NCI-H2171 (cell line): ENCODE data around the gene ZNF813.
"Not testable (repeated sequence)": the region's sequence is repeated elsewhere in the genome, so short reads cannot be mapped to it uniquely, and the experiment has no call there.

Source experiments
- DNase-seq: peaks from one replicate; lab custom pipeline; 2025; lab: John Stamatoyannopoulos, UW

ZNF813 gene

GRCh38 chr19:53483751-53484150 is 16.2 kb downstream of the ZNF813 start:
- not testable (repeated sequence) for DNase-seq

GRCh38 chr19:53485046-53486004 is 17.8 kb downstream of the ZNF813 start:
- no peak for DNase-seq

GRCh38 chr19:53492153-53492552 is 24.6 kb downstream of the ZNF813 start:
- DNase-seq = no peak

- not testable (repeated sequence) for DNase-seq
Observed at GRCh38 chr19:53497311-53498023, 29.9 kb downstream of the ZNF813 start.

- not testable (repeated sequence) for DNase-seq
Observed at GRCh38 chr19:53498024-53498395, 30.5 kb downstream of the ZNF813 start.

GRCh38 chr19:53503151-53503550 is 35.6 kb downstream of the ZNF813 start:
- not testable (repeated sequence) for DNase-seq

- DNase-seq = not testable (repeated sequence)
Observed at GRCh38 chr19:53503671-53504364, 36.3 kb downstream of the ZNF813 start.

GRCh38 chr19:53504365-53504703 is 36.8 kb downstream of the ZNF813 start:
- not testable (repeated sequence) for DNase-seq

- no peak for DNase-seq
Observed at GRCh38 chr19:53504885-53505284, 37.4 kb downstream of the ZNF813 start.

- no peak for DNase-seq
Observed at GRCh38 chr19:53506728-53507127, 39.2 kb downstream of the ZNF813 start.

- DNase-seq = no peak
Observed at GRCh38 chr19:53507523-53508442, 40.2 kb downstream of the ZNF813 start.

GRCh38 chr19:53509443-53509842 is 41.9 kb downstream of the ZNF813 start:
- DNase-seq = no peak

GRCh38 chr19:53509845-53510244 is 42.3 kb downstream of the ZNF813 start:
- DNase-seq = no peak

GRCh38 chr19:53511357-53511756 is 43.8 kb downstream of the ZNF813 start:
- DNase-seq = no peak

GRCh38 chr19:53511933-53512374 is 44.4 kb downstream of the ZNF813 start:
- DNase-seq = no peak

- DNase-seq = not testable (repeated sequence)
Observed at GRCh38 chr19:53515047-53515446, 47.5 kb downstream of the ZNF813 start.

- DNase-seq = no peak
Observed at GRCh38 chr19:53517114-53517741, 49.7 kb downstream of the ZNF813 start.

GRCh38 chr19:53518121-53518520 is 50.6 kb downstream of the ZNF813 start:
- DNase-seq = no peak

GRCh38 chr19:53518716-53519115 is 51.2 kb downstream of the ZNF813 start:
- no peak for DNase-seq

GRCh38 chr19:53519446-53519845 is 51.9 kb downstream of the ZNF813 start:
- DNase-seq = no peak

GRCh38 chr19:53520163-53520546 is 52.6 kb downstream of the ZNF813 start:
- no peak for DNase-seq
